Measurements from ENCODE around the gene CASKIN2.

CASKIN2 gene

GRCh38 chr17:75501378-75502071 lies 13.8 kb downstream of the CASKIN2 start:
- no peak for TF ChIP-seq POLR2A (IDR thresholded peaks at IDR 0.05; ENCODE audit: low read depth, low read length)
- TF ChIP-seq POU2F2 (IDR thresholded peaks at IDR 0.05; ENCODE audit: low read depth, low read length), result no peak
- TF ChIP-seq PAX5 (IDR thresholded peaks at IDR 0.05; ENCODE audit: insufficient read depth, low read length, severe bottlenecking), result no peak
- no peak for TF ChIP-seq POLR2AphosphoS5 (IDR thresholded peaks at IDR 0.05; ENCODE audit: low read depth, low read length)
- TF ChIP-seq TAF1 (IDR thresholded peaks at IDR 0.05; ENCODE audit: low read depth, low read length), result no peak
- no peak for TF ChIP-seq SPI1 (IDR thresholded peaks at IDR 0.05; ENCODE audit: low read depth, low read length)
- DNase-seq (ENCODE audit: insufficient read length, low spot score) (no peak), FAIRE-seq (no peak)

- FAIRE-seq (no peak), DNase-seq (ENCODE audit: insufficient read length, low spot score) (no peak)
- TF ChIP-seq POLR2A (IDR thresholded peaks at IDR 0.05; ENCODE audit: low read depth, low read length) (no peak), SPI1 (IDR thresholded peaks at IDR 0.05; ENCODE audit: low read depth, low read length) (no peak), TAF1 (IDR thresholded peaks at IDR 0.05; ENCODE audit: low read depth, low read length) (no peak), POU2F2 (IDR thresholded peaks at IDR 0.05; ENCODE audit: low read depth, low read length) (no peak), POLR2AphosphoS5 (IDR thresholded peaks at IDR 0.05; ENCODE audit: low read depth, low read length) (no peak), PAX5 (IDR thresholded peaks at IDR 0.05; ENCODE audit: insufficient read depth, low read length, severe bottlenecking) (no peak)
Observed at GRCh38 chr17:75500419-75501216, 14.7 kb downstream of the CASKIN2 start.

GRCh38 chr17:75499313-75500022 lies 15.9 kb downstream of the CASKIN2 start:
- DNase-seq (ENCODE audit: insufficient read length, low spot score), result no peak
- no peak for TF ChIP-seq PAX5 (IDR thresholded peaks at IDR 0.05; ENCODE audit: insufficient read depth, low read length, severe bottlenecking)

GRCh38 chr17:75498726-75499213 lies 16.6 kb downstream of the CASKIN2 start:
- DNase-seq (ENCODE audit: insufficient read length, low spot score), result no peak
- FAIRE-seq, result no peak
- no peak for TF ChIP-seq PAX5 (IDR thresholded peaks at IDR 0.05; ENCODE audit: insufficient read depth, low read length, severe bottlenecking)

More at GRCh38 chr17:75499313-75500022, 15.9 kb downstream of the CASKIN2 start:
- FAIRE-seq, result no peak

GRCh38 chr17:75498039-75498725 lies 17.2 kb downstream of the CASKIN2 start:
- no peak for TF ChIP-seq PAX5 (IDR thresholded peaks at IDR 0.05; ENCODE audit: insufficient read depth, low read length, severe bottlenecking)
- no peak for TF ChIP-seq POLR2A (IDR thresholded peaks at IDR 0.05; ENCODE audit: low read depth, low read length)
- no peak for TF ChIP-seq POLR2AphosphoS5 (IDR thresholded peaks at IDR 0.05; ENCODE audit: low read depth, low read length)
- FAIRE-seq, result no peak
- no peak for DNase-seq (ENCODE audit: insufficient read length, low spot score)

- FAIRE-seq (no peak), DNase-seq (ENCODE audit: insufficient read length, low spot score) (no peak)
- TF ChIP-seq TAF1 (IDR thresholded peaks at IDR 0.05; ENCODE audit: low read depth, low read length), result no peak
- no peak for TF ChIP-seq POU2F2 (IDR thresholded peaks at IDR 0.05; ENCODE audit: low read depth, low read length)
- no peak for TF ChIP-seq POLR2AphosphoS5 (IDR thresholded peaks at IDR 0.05; ENCODE audit: low read depth, low read length)
- TF ChIP-seq SPI1 (IDR thresholded peaks at IDR 0.05; ENCODE audit: low read depth, low read length), result no peak
Observed at GRCh38 chr17:75496005-75496404, 19.3 kb downstream of the CASKIN2 start.

GRCh38 chr17:75494326-75494877 lies 20.9 kb downstream of the CASKIN2 start:
- no peak for TF ChIP-seq POU2F2 (IDR thresholded peaks at IDR 0.05; ENCODE audit: low read depth, low read length)
- FAIRE-seq, result no peak
- DNase-seq (ENCODE audit: insufficient read length, low spot score), result no peak

- no peak for TF ChIP-seq POLR2A (IDR thresholded peaks at IDR 0.05; ENCODE audit: low read depth, low read length)
- TF ChIP-seq POU2F2 (IDR thresholded peaks at IDR 0.05; ENCODE audit: low read depth, low read length), result no peak
- TF ChIP-seq POLR2AphosphoS5 (IDR thresholded peaks at IDR 0.05; ENCODE audit: low read depth, low read length), result no peak
- TF ChIP-seq TAF1 (IDR thresholded peaks at IDR 0.05; ENCODE audit: low read depth, low read length), result no peak
- TF ChIP-seq PAX5 (IDR thresholded peaks at IDR 0.05; ENCODE audit: insufficient read depth, low read length, severe bottlenecking), result no peak
- no peak for TF ChIP-seq SPI1 (IDR thresholded peaks at IDR 0.05; ENCODE audit: low read depth, low read length)
- no peak for FAIRE-seq
- no peak for DNase-seq (ENCODE audit: insufficient read length, low spot score)
Observed at GRCh38 chr17:75493476-75494129, 21.7 kb downstream of the CASKIN2 start.

- TF ChIP-seq PAX5 (IDR thresholded peaks at IDR 0.05; ENCODE audit: insufficient read depth, low read length, severe bottlenecking) (no peak), TAF1 (IDR thresholded peaks at IDR 0.05; ENCODE audit: low read depth, low read length) (no peak), SPI1 (IDR thresholded peaks at IDR 0.05; ENCODE audit: low read depth, low read length) (no peak), POLR2A (IDR thresholded peaks at IDR 0.05; ENCODE audit: low read depth, low read length) (no peak), POLR2AphosphoS5 (IDR thresholded peaks at IDR 0.05; ENCODE audit: low read depth, low read length) (no peak), POU2F2 (IDR thresholded peaks at IDR 0.05; ENCODE audit: low read depth, low read length) (no peak)
- DNase-seq (ENCODE audit: insufficient read length, low spot score), result no peak
- no peak for FAIRE-seq
Observed at GRCh38 chr17:75492555-75493168, 22.7 kb downstream of the CASKIN2 start.

All from GM12891 (cell line).